ENCODE measurements around the gene DCAF4.

Gene DCAF4, protein sequence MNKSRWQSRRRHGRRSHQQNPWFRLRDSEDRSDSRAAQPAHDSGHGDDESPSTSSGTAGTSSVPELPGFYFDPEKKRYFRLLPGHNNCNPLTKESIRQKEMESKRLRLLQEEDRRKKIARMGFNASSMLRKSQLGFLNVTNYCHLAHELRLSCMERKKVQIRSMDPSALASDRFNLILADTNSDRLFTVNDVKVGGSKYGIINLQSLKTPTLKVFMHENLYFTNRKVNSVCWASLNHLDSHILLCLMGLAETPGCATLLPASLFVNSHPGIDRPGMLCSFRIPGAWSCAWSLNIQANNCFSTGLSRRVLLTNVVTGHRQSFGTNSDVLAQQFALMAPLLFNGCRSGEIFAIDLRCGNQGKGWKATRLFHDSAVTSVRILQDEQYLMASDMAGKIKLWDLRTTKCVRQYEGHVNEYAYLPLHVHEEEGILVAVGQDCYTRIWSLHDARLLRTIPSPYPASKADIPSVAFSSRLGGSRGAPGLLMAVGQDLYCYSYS

DNA sequence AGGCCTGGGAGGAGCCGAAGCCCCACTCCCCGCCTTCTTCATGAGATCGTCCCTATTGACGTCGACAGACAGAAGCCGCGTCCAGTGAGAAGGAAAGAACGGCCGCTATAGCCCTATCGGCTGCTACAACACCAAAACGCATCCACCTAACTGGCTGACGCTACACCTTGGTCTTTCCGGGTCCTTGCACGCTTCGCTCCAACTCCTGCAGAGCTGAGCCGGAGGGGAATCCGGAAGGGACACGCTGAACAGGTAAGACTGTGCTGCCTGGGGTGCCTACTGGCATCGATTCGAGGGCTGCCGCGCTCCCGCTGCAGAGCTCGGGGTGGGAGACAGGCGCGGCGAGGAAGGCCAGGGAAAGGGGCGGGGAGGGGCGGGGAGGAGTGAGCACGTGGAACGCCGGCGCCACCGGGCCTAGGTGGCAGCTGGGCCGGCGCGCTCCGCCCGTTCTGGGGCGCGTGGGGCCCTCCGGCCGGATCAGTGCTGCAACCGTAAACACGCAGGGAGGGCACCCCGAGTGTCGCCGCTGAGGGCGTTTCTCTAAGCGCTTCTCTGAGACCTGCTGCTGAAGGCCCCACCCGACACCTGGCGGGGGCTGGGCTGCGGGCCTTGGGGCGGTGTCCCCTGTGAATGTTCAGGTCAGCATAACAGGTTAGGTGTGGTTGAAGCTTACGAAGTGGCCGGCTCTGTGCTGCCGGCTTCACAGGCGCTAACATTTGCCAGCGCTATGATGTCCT, at the start of gene DCAF4:
Gene DCAF4 (plus strand): TSS at position 173 of the 737 bp plus-strand sequence. CDS start 11,515 bp downstream, outside the sequence.
- peak; percentile 95 for DNase-seq (ENCODE audit: low spot score)

DNA sequence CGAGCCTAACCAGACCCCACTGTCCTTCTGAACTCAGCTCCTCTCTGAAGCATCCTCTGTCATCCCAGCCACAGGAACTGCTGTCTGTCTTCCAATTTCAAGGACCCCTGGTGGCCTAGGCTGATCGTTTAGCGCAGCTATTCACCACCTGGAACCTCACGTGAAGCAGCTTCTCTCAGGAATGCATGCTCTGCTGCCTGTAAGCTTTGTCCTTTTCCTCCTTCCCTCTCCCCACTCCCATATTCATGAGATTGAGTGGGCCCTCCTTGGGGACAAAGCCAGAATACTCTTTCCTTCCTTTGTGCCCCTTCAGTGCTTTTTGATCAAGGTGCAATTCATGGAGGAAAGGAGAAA, 49.6 kb upstream of the DCAF4 start:
- DNase-seq (ENCODE audit: low spot score): no peak

DNA sequence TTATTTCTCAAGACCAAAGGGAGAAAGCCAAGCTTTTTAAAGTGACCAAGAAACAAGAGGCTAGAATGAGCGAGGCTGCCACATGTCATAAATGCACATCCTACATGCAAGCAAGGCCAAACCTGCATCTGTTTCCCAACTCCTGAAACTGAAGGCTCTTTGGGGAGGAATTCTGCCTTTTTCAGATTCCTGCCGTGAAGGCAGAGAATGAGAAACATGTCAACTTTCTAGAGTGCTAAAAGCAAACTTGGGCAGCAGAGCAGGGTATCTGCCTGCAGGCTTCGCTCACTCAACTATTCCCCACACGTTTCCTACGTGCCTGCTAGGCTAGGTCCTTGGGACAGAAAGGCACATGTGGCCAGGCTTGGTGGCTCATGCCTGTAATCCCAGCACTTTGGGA, 47.5 kb upstream of the DCAF4 start:
- DNase-seq (ENCODE audit: low spot score): no peak

DNA sequence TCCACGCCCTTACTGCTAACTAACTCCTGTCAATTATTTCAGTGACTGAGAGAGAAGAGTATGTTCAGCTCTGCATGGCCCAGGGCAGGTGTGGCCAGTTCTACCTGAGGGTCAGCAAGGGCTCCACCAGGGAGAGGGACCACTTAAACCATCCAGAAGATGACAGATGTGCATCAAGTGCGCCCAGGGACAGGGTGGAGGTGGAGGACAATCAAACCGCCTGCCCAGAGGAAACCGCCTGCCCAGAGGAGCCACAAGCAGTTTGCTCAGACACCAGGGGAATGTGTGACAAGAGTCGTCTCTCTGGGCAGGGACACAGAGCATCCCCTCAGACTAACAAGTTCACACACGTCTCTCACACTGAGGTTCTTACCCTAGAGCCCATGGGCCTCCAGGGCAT, 46.8 kb upstream of the DCAF4 start:
- DNase-seq (ENCODE audit: low spot score): no peak

DNA sequence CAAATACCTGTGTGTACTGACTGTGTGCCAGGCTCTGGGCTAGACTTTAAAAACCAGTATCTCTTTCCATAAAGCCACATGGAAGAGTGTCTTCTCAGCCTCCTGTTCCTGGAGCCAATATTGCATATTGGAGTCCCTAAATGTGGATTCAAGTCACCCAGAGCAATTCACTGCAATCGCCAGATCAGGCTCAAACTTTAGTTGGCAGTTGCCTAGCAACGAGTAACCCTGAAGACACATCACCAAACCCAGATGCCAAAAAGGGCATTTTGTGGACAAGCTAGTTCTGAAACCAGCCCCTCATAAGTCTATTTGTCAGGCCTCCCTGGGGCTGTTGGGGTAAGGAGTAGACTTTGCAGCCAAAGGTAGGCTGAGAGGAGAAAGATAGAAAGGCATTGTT, 46.1 kb upstream of the DCAF4 start:
- DNase-seq (ENCODE audit: low spot score): no peak

DNA sequence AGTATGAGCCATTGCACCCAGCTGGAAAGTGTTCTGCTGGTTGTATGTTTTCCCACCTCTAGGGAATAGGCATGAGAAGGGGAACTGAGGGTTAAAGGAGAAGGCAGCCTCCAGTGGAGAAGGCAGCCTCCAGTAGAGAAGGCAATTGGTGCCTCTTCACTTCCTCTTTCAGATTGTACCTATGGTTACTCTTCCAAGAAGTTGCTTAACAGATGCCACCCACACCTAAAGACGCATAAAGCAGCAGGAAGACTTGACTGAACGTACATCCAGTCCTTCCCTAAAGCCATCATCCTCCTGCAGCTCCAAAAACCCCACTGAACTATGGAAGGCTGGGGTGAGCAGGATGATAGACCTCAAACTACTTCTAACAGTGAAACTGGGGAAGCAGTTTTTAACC, 45.4 kb upstream of the DCAF4 start:
- no peak for DNase-seq (ENCODE audit: low spot score)

DNA sequence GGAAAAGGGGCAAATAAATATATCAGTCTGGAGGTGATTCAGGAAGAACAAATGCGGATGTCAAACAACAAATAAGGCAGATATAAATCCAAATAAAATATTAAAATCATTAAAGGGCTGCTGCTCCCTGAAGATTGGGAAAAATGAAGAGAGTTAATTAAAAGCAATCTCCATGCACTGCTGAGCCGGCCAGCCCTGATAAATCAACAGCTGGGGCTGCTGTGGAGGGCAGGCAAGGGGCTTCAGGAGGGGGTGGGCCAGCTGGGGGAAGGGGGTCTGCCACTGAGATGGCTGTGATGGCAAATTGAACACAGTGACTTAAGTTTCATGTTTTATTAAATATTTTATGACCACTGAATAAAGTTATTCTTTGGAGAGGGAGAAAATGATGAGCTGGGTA, 44.7 kb upstream of the DCAF4 start:
- no peak for DNase-seq (ENCODE audit: low spot score)

DNA sequence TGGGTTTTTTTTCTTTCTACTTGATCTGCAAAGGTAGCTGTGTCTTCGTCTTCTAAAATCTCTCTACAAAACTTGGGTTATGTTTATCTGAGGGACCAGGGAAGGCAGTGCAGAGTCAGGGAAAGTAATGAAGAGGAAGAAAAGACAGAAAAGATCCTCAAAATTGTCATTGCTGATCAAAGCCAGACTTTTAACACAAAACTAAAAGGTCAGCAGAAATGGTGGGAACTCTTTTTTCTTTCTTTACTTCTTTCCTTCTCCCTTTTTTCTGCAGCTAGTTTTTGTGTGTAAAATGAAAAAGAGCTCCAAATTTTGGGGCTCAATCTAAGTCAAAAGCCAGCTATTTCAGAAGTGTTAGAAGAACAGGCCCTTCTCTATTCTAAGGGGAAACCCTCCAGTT, 44.2 kb upstream of the DCAF4 start:
- no peak for DNase-seq (ENCODE audit: low spot score)

DNA sequence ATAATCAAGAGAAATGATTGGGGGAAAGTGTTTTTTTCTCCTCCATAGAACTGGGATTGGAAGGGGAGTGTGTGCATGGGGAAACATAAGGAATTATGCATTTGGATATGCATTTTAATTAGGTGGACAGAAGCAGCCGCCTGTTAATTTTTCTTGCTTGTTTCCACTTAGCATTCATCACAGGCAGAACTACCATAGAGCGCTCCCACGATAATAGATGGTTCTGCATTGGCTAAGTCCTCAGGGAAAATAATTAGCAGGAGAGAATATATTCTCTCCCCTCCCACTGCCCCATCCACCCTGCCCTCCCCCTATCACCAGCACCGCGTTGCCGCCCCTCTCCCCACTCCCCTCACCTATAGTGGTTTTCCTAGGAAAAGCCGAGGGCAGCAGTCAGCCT, 43.8 kb upstream of the DCAF4 start:
- no peak for DNase-seq (ENCODE audit: low spot score)

DNA sequence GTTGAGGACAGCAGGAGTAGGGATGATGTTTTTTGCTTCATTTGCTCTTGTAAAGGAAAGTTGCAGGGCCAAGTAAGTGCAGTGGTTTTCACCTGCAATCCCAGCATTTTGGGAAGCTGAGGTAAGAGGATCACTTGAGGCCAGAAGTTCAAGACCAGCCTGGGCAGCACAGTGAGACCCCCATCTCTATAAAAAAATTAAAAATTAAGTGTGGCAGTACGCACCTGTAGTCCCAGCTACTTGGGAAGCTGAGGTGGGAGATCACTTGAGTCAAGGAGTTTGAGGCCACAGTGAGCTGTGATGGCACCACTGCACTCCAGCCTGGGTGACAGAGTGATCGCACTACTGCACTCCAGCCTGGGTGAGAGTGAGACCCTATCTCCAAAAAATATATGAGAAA, 43.2 kb upstream of the DCAF4 start:
- DNase-seq (ENCODE audit: low spot score): no peak

DNA sequence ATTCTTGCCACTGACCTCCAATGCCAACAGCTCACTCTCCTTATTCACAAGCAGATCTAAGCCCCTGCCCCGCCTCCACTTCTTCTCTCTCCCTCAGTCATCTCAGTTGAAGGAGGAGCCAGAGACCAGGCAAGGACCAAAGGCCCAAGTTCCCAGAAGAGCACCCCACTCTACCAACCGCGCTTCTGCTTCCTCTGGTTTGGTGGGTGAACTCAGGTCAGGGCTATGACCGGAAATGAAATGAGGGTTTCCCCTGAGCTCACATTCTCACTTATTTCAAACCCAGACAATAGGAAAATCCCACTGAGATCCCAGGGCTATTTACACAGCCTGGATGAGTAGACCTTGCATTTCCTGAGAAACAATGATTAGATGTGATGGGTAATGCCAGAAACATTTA, 42.3 kb upstream of the DCAF4 start:
- no peak for DNase-seq (ENCODE audit: low spot score)

DNA sequence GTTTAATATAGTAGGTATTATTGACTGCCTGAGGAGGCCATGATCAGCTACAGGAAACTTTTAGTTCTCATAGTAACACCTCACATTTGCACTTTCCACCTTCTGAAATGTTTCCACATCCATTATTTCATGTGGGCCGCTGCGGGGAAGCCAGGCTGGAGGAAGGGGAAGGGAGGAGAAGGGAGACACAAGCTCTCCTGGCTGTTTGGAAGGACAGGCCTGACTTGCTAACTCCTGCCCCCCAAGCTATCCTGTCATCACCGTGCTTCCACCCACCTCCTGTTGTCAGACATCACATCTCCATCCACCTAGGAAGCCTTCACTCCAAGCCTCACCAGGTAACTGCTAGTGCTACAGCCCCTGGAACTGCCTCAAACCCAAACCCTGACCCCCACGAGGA, 41.9 kb upstream of the DCAF4 start:
- no peak for DNase-seq (ENCODE audit: low spot score)

DNA sequence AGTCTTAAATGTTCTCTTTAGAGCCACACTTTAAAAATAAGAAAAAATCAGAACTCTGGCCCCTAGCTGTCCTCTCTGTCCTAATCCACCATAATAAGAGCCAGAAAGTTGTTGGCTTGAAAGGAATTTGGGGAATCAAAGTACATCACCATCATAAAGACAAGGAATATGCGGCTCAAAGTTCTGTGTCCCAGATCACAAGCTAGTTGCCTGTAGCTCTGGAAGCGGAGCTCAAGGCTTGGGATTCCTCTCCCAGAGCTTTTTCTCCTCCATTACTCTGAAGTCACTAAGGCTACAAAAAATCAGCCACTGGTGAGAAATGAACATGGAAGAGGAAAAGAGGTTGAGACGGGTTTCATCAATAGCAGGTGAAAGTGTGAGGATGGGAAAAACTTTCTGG, 38.8 kb upstream of the DCAF4 start:
- no peak for DNase-seq (ENCODE audit: low spot score)

DNA sequence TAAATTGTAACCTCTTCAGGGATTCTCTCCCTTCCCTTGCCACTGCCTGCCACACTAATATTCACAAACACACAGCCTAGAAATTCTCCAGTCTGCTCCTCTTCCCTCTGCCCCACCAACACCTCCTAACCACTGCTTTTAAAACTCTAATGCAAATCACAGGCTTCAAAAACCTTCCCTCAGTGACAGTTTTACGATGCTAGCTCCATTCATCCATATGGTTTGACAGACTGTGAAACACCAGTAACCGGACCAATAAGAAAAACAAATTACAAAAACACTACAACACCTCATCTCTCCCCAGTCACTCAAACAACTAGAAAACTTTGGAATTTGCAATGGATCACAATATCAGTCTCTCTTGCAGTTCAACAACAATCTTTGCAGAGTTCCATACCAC, 38.1 kb upstream of the DCAF4 start:
- no peak for DNase-seq (ENCODE audit: low spot score)

DNA sequence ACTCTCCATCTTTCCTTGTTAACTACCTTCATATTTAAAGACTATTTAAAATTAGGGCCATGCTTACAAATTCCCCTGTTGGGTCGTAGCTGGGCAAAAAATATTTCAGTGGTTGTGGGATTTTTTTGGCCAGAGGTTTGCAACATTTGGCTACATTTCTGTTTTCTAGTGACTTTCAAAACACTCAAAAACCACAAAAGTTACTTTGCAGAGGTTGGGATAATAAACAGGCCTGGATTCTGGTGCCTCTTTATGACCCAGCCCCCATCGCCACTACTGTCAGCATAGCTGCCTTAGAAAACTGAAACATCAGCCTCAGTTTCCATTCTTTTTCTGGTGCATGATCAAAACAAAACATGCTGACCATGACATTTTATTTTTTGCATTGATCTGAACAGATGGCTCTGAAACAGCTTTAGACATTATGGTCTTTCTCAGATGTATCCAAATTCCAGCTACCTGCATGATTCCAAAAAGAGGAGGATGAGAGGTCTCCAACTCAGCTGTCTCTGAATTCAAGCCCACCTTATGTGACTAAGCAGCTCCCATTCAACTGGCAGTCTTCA, 37.5 kb upstream of the DCAF4 start:
- no peak for DNase-seq (ENCODE audit: low spot score)

DNA sequence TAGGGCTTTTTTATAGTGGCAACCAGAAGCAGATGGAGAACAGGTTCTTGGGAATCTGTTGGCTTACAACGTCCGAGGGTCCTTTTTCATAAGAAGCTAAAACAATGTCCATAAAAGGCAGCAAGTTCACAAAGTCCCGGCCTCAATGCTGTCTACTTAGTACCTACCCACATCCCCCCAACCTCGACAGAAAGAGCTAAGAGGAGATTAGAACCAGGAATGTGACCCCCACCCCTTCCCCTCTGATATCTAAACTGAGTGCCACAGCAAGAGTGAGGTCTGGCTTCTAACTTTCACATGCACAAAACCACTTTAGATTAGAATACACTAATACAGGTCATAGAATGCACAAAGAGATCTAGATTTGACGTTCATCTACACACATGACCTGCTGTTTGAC, 36.9 kb upstream of the DCAF4 start:
- DNase-seq (ENCODE audit: low spot score): no peak

DNA sequence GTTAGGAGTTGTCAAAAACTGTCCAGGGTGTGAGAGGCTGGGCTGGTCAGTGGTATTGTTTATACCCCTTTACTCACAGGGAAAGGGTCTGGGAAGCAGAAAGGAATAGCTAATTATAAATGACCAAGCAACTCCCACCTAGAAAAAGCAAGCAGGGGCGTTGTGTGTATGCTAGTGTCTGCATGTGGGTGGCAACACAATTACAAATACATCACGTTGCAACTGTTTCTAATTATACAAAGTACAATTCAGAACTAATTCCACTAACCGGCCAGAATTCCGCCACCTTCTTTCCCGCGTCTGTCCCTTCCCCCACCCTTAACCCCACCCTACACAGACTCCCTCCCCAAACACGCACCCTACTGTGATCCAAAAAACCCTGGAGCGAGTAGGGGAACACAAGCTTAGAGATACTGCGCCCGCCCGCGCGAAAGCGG, 34.6 kb upstream of the DCAF4 start:
- no peak for DNase-seq (ENCODE audit: low spot score)

DNA sequence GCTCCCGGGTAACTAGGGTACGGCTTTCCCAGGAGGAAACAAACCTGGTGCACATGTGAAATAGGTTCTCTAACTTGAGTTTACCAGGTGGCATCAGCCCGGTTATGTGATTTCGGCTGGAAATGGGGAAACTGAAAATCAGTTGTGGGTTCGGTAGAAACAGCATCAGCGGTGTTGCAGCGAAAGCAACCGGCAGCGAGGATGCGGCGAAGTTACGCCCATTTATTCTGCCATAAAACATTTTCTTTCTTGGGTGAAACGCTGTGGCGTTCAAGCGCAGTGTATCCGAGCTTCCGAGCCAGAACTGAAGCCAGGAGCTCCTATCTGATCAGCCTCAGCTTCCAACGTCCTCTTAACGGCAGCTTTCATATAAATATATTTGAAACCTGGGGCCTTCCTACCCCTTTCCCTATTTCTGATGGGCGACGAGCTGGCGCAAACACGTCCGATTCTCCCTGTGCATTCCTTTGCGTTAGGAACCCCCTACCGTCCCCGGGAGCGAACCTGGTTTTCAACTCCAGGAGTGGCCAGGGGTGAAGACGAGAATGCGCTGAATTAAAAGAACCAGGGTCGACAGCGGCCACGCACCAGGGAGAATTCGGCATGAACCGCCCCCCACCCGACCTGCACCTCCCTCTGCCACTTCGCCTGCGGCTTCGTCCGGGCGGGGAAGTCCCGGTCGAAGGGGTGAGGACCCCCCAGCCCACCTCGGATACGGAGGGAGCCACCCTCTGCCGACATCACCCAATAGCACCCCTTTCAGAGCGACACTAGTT, 34.0 kb upstream of the DCAF4 start:
- no peak for DNase-seq (ENCODE audit: low spot score)

DNA sequence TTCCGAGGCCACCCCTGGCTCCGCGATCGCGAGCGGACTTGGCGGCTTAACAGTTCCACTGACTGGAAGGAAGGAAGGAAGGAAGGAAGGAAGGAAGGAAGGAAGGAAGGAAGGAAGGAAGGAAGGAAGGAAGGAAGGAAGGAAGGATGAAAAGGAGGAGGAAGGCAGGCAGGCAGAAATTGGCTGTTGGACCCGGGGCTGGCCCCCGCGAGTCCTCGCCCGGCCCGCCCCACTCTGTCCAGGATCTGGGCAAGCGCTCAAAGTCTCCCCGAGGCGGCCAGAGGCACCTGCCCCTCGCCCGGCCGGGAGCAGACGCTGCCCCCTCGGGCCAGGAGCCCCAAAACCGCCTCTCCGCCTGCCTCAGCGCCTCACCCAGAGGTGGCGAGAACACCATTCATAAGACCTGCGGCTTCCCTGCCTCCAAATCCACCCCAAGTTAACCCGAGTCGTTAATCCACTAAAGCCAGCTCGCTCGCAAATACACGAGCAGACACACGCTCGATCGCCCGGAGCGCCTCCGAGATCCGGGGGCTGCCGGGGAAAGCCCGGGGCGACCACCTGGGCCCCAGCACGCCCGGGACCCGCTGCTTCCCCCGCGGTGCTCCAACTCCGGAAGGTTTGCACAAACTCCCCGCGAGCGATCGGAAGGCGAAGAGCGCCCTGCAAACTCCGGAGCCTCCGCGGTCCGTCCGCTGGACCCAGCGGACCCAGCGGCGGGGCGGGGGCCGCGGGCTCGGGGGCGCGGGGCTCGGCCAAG, 33.2 kb upstream of the DCAF4 start:
- peak; percentile 36 for DNase-seq (ENCODE audit: low spot score)

DNA sequence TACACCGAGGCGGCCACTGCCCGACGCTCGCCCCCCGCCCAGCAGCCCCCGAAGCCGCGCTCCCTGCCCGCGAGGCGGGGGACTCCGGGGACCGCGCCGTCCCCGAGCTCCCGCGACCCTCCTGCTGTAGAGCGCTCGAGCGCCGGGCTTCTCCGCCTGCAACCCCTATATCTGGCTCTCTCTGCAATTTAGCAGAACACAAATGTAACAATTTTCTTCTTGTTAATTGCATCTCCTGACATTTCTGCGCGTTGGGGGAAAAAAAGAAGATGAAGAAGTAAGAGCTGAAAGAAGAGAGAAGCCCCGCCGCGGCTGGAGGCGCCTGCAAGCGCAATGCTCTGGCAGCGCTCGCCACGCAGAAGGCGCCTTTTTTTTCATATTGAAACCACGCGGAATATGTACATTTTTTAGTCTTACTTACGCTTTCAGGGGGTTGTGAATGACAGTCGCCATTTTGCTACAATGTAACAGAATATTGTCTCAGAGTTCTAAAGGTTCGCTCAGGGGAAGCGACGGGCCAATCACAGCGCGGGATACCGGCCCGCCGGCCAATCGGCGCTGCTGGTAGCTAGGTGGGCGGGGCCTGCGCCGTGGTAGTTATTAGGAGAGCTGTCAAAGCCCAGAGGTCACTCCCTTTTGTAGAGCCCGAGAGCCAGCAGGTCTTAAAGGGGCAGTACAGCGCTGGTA, 32.5 kb upstream of the DCAF4 start, which contains the start of gene DPF3:
Gene DPF3 (minus strand): TSS at position 466 of the 687 bp plus-strand sequence. CDS start 13 bp downstream, at position 453.
- peak; percentile 95 for DNase-seq (ENCODE audit: low spot score)

DNA sequence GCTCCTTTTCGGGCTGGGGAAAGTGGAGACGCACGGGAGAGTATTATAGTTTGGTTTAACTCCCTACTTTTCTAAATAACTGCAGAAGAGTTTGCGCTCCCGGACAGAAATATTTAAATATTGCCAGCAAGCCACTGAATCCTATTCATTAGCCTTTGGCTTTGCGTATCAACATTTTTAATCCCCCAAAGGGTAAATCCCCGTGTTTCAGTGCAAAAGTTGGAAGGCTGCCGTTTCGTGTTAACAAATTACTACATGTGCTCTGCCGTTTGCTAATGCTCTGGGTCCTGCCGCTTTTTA, 32.0 kb upstream of the DCAF4 start:
- no peak for DNase-seq (ENCODE audit: low spot score)

Data from putamen (tissue), 1 donor.